HG02588 (cell line): Measurements from ENCODE around the gene MVB12B.

Source experiments
- ATAC-seq: cut with Tn5 transposase; IDR thresholded peaks from one replicate; pipeline ENCODE4 v1.9.1; 2021; ENCODE audit warnings: mild to moderate bottlenecking, moderate library complexity; ENCODE audit not compliant: unreplicated experiment

MVB12B gene

DNA sequence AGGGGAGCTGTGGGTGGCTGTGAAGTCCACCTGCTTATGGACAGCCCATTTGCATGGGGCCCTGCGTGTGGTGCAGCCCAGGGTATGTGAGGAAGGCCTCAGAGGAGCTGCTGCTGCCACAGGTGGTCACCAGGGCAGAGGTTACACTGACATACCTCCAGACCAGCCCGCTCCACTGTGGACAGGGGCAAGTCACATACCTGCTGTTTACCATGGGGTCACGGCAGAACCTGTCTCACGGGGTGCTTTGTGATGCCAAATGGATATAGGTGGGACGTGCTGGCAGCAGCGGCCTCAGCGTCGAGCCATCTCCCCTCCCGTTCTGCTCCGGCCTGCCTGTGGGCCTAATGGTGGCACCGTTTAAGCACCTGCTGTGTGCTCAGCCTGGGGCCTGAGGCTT lies 159.6 kb downstream of the MVB12B start:
- ATAC-seq, result no peak

GRCh38 chr9:126487856-126488255 lies 161.2 kb downstream of the MVB12B start:
- no peak for ATAC-seq

DNA sequence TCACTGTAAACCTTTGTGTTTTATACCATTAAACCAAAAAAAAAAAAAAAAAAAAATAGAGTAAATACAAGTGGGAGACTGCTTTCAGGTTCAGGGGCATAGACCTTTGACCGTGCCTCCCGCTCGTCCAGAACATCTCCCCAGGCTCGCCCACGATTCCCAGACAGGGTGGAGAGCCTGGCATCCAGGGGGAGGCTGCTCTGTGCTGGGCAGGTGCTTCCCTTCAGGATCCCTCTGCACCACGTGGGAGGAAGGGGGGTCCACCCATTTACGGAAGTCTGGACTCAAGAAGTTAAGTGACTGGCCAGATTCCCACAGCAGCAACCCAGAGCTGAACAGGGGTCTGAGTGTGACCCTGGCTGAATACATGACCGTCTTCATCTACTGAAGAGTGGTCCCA lies 161.7 kb downstream of the MVB12B start:
- ATAC-seq, result no peak

GRCh38 chr9:126488881-126489404 lies 162.3 kb downstream of the MVB12B start:
- ATAC-seq, result no peak

DNA sequence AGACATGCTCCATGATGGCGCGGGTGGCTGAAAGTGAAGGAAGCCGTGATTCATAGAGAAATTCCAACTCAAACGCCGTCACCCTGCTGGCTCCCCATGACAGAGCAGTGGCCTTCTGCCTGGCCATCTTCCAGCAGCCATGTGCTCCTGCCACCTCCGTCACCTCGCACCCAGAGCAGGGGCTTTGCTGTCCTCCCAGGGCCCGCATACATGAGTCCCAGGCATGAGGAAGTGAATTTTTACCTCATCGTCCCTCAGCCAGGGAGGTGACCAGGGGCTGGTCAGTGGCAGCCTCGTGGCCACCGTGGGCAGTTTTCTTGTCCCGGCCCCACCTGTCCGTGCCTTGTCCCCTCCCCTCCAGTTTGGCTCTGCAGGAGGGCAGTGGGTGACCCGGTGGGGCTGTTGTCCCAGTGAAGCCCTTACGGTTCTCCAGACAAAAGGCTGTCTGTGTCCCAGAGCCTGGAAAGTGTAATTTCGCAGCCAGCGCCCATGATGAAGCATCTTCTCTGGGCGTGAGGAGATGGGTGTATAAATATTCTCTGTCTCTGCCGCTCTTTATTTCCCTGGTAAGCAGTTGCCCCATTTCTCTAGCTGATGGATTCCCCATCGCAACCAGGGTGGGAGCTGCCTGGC lies 163.1 kb downstream of the MVB12B start:
- no peak for ATAC-seq

DNA sequence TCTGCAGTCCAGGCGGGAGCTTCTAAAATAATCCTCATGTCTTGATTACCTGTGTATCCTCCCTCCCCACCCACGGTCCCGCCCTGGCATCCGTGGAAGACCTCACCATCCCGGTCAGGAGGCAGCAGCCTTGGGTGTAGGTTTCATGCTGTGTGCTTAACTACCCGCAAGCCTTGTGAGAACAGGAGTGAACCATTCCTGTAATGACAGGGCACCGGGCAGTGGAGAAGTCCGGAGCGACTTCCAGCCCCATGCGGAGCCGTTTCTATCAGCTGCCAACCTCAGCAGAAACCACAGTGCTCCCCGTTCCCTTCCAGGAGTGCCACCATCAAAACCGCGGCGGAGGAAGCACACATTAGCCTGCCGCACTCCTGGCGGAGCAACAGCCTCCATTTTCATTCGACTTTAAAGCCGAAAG lies 163.6 kb downstream of the MVB12B start:
- no peak for ATAC-seq

DNA sequence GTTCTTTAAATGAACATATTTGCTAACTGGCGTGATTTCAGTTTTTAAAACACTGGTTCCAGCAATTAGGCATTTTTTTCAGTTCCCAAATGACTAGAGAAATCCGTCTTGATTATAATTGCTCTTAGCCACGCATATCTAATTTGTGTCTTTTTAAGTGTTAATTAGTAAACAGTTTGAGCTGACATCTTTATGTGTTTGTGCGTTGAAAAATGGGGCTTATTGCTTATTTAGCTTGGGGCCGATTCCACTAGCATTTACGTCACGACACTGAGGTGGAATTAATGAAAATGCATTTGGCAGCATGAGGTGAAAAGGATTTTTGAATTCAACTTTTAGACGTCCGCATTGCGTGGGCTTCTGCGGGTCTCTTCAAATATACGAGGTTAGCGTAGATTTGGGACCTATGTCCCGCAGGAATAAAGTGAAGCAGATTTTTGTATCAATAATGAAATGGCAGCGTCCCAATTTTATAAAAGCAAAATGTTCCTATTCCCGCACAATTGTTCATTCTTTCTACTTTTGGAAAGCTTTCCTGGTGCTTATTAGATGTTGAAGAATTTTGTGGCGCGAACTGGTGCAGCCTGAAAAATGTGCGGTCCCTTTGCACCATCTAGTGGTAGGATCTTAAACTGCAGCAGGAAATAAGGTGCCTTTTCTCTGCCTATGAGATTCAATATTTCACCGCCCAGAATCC lies 164.4 kb downstream of the MVB12B start:
- ATAC-seq, result no peak

DNA sequence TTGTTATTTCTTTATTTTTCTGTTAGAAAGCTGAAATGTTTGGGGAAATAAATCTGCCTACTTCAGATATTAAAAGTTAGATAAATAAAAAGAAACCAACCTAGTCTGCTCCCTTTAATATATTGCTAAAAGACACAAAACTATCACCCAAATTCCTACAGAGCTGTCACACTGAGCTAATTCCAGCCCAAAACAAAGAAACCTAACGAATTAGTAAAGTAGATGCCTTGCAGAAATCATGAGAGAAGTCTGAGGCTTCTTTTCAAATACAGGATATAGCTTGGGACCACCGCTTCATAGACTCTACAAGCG lies 164.9 kb downstream of the MVB12B start:
- no peak for ATAC-seq

DNA sequence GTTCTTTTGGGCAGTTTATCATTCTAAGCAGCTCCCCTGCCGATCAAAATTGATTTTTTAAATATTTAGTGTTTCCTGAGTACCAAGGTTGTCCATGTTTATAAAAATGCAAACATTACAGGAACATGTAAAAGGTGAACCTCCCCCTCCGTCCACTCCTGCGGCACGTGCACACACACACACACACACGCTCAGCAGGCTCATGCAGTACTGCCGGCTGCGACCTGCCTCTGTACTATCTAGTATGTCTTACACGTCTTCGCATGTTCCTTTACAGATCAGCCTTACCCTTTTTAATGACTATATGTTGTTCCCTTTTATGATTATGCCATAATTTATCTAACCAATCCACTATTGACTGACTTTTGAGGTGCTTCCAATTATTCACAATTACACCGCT lies 165.3 kb downstream of the MVB12B start:
- ATAC-seq, result no peak

GRCh38 chr9:126494264-126494663 lies 167.6 kb downstream of the MVB12B start:
- no peak for ATAC-seq

- ATAC-seq, result no peak
These were observed 168.1 kb downstream of the MVB12B start for GRCh38 chr9:126494746-126495145.

- ATAC-seq, result no peak
These were observed 169.0 kb downstream of the MVB12B start for GRCh38 chr9:126495411-126496180.

DNA sequence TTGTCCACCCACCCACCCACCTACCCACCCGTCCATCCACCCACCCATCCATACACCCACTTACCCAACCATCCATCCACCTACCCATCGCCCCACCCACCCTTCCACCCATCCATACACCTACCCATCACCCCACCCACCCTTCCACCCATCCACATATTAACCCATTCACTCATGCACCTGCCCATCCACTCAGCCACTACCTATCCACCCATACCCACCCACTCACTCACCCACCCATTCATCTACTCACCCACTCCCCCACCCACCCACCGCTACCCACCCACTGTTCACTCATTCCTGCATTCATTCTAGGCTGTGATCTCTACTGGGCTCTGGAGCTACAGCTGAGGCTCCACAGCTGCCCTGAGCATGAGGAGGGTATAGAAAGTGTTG lies 169.6 kb downstream of the MVB12B start:
- no peak for ATAC-seq

- ATAC-seq, result no peak
These were observed 170.4 kb downstream of the MVB12B start for GRCh38 chr9:126496781-126497659.

DNA sequence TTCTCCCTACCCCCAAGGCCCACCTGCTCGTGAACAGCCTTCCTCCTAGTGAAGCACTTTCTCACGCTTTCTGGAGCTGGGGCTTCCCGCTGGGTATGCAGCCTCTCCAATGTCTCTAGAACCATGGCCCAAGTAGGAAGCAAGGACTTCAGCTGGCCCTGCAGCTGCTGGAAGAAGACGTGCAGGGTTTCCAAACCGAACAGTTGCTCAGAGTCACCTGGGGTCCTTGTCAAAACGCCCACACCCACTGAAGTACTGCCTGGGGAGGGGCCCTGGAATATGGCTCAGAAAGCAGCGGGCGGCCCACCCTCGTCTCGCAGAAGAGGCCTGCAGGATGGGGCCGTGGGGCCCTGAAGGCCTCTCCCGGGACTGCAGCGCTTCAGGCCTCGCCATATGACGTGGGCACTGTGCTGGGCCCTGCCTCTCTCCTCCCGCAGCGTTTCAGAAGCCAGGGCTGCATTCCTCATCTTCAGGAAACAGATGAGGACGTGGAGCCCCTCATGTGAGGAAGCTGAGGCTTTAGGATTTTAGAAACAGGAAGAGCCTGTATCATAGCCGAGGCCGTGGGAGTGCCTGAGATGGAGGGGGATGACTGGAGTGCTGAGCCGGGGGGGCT lies 171.1 kb downstream of the MVB12B start:
- ATAC-seq, result no peak

- ATAC-seq, result no peak
These were observed 171.7 kb downstream of the MVB12B start for GRCh38 chr9:126498331-126498730.

GRCh38 chr9:126499005-126499910 lies 172.6 kb downstream of the MVB12B start:
- ATAC-seq, result no peak

DNA sequence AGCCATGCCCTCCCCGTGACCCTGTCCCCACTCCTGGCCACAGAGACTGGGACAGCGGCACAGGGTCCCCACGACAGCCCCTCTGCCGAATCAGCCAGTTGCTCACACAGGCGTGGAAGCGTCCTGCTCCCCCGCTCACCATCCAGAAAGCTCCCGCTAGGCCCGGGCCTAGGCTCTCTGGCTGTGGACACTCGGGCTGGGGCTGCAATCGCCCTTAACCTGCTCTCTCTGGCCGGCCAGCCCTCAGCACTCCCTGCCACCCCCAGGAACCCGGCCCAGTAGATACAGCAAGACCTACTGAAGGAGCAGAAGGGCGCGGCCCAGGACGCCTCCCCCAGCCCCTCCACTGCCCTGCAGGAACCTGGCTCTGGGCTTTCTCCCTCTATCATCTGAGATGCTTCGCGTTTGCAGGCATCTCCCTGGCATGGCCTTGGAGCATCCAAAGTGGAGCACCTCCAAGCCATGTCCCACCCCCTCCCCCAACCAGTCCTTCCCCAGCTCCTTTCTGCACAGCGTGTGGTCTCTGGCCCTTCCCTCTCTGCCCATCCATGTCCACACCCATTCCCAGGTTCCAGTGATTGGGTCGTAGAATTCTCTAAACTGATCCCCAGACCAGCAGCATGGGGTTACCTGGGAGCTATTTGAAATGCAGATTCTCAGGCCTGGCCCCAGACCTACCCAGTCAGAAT lies 173.4 kb downstream of the MVB12B start:
- no peak for ATAC-seq
